ENCODE results near the gene ZNRF1.

ZNRF1 gene

GRCh38 chr16:75048054-75048453 lies 49.2 kb downstream of the ZNRF1 start:
- H3K27ac ChIP-seq = no peak overlapping the region
- no peak for DNase-seq (ENCODE audit: low spot score)
- no peak overlapping the region for H3K4me3 ChIP-seq
- TF ChIP-seq, protein P1, sequence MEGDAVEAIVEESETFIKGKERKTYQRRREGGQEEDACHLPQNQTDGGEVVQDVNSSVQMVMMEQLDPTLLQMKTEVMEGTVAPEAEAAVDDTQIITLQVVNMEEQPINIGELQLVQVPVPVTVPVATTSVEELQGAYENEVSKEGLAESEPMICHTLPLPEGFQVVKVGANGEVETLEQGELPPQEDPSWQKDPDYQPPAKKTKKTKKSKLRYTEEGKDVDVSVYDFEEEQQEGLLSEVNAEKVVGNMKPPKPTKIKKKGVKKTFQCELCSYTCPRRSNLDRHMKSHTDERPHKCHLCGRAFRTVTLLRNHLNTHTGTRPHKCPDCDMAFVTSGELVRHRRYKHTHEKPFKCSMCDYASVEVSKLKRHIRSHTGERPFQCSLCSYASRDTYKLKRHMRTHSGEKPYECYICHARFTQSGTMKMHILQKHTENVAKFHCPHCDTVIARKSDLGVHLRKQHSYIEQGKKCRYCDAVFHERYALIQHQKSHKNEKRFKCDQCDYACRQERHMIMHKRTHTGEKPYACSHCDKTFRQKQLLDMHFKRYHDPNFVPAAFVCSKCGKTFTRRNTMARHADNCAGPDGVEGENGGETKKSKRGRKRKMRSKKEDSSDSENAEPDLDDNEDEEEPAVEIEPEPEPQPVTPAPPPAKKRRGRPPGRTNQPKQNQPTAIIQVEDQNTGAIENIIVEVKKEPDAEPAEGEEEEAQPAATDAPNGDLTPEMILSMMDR (IDR thresholded peaks at IDR 0.05) = no peak

DNA sequence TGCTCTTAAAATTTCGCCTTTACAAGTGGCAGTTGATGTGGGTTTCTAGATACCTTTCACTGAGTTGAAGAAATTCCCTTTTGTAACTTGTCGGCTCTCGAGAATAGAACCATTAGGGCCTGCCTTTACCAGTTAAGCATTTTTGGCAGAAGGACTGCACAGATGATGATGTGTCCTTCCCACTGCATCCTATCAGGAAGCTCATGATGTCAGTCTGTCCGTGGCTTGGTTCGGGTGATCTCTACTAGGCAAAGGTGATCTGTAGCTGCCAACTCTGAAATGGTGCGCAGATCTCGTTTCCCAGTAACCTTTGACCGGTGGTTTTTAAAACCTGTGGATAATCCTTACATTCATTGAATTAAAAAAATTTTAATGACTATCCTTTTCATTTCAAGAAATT lies 49.7 kb downstream of the ZNRF1 start:
- DNase-seq (ENCODE audit: low spot score) = no peak
- Histone ChIP-seq H3K27ac (no peak overlapping the region), H3K4me3 (no peak overlapping the region)
- TF ChIP-seq, protein P1 (IDR thresholded peaks at IDR 0.05) = no peak

- TF ChIP-seq, protein P1 (IDR thresholded peaks at IDR 0.05) = no peak
- Histone ChIP-seq H3K4me3 (no peak overlapping the region), H3K27ac (no peak overlapping the region)
- no peak for DNase-seq (ENCODE audit: low spot score)
Observed at GRCh38 chr16:75052481-75053202, 53.8 kb downstream of the ZNRF1 start.

DNA sequence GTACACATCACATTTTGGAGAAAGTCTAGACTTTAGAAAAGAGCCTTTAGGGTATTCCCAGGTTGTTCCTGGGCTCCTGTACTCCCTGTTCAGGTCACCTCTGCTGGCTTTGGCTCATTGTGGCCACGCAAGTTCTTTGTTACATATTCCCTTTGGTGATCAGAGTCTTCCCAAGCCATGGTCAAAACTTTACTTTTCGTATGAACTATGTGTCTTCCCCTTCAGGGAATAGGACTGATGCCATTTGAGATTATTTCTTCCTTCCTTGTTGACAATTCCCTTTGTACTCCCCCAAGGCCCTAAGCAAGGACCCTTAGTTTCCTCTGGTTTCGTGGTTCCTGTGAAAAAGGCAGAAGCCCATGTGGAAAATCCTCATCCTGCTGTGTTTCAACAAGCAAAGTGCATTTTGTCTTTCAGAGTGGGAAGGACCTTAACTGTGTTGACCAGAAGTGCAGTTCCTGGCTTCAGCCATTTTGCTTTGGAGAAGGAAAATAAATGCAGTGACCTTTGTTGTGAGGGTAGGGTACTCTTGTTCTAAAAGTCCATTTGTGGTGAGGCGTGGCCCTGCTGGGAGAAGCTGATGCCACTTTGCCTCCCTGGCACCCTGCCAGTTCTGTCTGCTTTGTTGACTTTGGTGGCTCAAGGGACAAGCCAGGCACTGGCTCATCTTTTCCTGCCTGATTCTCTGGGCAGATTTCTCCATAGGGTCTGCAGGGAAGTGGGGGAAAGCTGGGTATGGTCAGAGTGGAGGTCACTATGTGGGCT lies 55.1 kb downstream of the ZNRF1 start:
- TF ChIP-seq, protein P1 (IDR thresholded peaks at IDR 0.05) = no peak
- DNase-seq (ENCODE audit: low spot score) = no peak
- Histone ChIP-seq H3K27ac (no peak overlapping the region), H3K4me3 (no peak overlapping the region)

DNA sequence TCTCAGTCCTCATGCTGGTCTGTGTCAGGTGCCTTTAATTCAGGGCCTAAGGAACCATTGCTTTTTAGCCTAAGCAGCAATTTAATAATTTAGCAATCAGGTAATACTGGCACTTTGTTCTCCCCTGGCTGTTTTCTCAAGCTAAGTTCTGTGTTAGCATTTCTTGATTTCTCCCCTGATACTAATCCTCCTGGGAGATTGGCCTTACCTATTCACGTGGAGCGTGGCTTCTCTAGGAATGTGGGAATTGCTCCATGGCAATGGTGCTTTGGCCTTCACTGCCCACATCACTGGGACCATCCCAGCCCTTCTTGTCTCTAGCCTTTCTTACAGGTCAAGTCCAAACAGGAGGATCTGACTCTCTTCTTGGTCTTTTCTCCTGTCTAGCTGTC lies 55.7 kb downstream of the ZNRF1 start:
- H3K27ac ChIP-seq = no peak overlapping the region
- no peak overlapping the region for H3K4me3 ChIP-seq
- TF ChIP-seq, protein P1 (IDR thresholded peaks at IDR 0.05) = no peak
- no peak for DNase-seq (ENCODE audit: low spot score)

DNA sequence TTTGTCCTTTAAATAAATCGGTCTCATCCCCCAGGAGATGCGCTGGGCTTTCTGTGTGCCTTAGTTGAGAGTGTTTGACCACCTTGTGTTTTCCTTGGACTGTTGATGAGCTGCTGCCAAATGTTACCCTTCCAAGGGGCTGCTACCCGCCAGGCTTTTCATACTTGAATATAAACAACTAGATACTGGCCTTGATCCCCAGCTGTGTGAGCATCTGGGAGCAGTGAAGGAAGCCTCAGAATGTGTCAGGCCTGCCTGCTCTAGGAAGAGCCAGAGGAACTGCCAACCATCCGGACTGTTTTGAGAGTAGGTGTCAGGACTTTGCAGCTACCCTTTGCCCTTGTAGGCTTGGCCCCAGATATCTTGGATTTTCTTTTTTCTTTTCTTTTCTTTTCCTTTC lies 60.0 kb downstream of the ZNRF1 start:
- Histone ChIP-seq H3K27ac (no peak overlapping the region), H3K4me3 (no peak overlapping the region)
- no peak for DNase-seq (ENCODE audit: low spot score)
- TF ChIP-seq, protein P1 (IDR thresholded peaks at IDR 0.05) = no peak

DNA sequence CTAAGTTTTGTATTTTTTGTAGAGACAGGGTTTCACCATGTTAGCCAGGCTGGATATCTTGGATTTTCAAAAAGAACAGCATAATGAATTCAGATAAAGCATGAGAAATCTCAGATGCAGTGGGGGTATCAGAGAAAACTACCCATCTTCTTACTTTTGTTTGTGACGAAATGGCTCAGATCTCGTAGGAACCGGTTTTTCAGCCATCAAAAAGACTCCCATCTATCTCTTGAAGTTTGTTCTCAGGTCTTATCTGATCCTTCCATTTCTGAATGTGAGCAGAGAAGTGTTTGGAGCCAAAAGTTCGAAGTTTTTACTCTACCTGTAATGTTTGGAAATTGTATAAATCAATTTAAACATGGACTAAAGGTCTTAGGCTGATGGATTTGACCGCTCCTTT lies 60.6 kb downstream of the ZNRF1 start:
- H3K27ac ChIP-seq = no peak overlapping the region
- no peak overlapping the region for H3K4me3 ChIP-seq
- TF ChIP-seq, protein P1 (IDR thresholded peaks at IDR 0.05) = no peak
- DNase-seq (ENCODE audit: low spot score) = no peak

Data from coronary artery (tissue), 2 donors.